NCI-H1930 (cell line): ENCODE results near the gene COL24A1.
A peak's percentile ranks its signal among the peaks of the same experiment; 100 is the strongest.
"Not testable (repeated sequence)": the region's sequence is repeated elsewhere in the genome, so short reads cannot be mapped to it uniquely, and the experiment has no call there.

Source experiments
- DNase-seq, 2 experiments: peaks; one replicate each; lab custom pipeline; 2025; lab: John Stamatoyannopoulos, UW

The COL24A1 gene

DNA sequence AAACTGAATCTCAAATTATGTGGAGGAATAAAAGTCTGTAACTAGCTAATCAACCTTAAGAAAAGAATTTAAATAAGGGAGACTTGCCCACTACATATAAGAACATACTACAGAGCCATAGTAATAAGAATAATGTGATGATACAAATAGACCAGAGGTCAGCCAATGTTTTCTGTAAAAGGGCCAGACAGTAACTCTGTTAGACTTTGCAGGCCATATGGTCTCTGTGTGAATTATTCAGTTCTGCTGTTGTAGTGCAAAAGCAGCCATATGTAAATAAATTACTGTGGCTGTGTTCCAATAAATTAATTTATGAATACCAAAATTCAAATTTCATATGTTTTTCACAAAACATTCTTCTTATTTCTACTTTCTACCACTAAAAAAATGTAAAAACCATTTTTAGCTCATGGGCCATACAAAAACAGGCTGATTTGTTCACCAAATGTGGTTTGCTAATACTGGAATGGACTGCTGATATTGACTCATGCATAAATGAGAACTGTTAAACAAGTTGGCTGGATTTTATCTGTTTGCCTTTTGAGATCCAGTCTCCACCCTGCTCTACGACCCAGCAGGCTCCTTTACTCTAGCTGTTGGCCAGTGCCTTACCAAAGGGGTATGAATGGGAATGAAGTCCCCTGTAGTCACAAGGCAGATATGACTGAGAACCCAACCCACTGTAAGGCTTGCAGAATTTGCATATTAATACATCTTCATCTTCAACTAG is 350.2 kb downstream of the COL24A1 start:
- no peak for DNase-seq

DNA sequence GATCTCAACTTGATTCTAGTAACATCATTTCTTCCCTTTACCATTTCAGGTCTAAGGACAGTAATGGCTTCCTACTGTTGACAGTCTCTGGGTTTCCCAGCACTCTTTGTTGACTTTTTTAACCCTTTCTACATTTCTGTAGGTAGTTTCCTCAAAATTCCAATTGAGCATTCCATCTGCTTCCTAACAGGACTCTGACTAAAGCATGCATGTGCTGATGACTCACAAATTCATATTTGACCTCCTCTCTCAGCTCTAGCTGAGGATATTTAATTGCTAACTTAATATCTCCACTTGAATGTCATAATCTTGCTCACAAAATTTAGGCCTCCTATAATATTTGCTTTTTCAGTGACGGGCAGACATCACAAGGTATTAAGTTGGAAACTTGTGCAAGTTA is 355.1 kb downstream of the COL24A1 start:
- DNase-seq = no peak

DNA sequence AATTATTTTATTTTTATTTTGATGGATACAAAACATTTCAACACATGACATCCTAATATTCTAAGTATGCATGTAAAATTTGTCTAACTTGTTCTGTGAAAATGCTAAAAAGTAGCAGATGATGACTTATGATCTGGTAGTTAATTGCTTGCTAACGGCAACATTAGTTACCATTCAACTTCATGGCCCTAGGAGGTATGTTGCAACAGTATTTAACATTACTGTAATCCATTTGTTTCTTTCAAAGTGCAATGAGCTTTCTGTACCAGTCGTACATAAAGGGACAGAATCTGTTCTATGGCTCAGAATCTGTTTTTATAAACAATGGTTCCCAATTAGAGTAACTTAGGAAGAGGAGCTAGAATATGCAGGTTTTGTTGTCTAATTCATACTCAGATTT is 356.8 kb downstream of the COL24A1 start:
- DNase-seq = no peak

DNA sequence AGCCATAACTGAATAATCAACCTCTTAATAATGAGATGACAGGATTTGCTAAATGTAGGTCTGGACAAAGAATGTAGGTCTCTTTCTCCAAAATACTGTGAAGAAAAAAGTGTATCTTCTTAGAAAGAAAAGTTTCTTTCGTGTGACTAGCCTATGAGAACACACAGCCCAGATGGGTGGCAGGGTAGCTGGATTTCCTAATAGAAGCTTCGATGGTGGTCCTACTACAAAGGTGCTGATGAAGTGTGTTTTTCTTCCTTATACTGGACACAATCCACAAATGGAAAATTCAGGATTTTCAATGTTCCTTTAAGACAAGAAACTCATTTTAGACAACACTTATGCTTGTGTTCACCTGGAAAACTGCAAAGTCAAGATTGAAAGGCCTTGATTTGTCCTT is 358.2 kb downstream of the COL24A1 start:
- DNase-seq = no peak

DNA sequence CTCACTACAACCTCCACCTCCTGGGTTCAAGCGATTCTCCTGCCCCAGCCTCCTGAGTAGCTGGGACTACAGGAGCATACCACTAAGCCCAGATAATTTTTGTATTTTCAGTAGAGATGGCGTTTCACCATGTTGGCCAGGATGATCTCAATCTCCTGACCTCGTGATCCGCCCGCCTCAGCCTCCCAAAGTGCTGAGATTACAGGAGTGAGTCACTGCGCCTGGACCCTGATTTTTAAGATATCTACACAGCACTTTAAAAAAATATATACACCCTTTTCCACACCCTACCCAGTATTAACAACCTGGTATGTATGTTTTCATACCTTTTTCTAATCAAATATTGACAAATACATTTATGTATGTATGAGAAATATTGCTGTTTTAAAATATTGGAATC is 379.6 kb downstream of the COL24A1 start:
- not testable (repeated sequence) for DNase-seq

DNA sequence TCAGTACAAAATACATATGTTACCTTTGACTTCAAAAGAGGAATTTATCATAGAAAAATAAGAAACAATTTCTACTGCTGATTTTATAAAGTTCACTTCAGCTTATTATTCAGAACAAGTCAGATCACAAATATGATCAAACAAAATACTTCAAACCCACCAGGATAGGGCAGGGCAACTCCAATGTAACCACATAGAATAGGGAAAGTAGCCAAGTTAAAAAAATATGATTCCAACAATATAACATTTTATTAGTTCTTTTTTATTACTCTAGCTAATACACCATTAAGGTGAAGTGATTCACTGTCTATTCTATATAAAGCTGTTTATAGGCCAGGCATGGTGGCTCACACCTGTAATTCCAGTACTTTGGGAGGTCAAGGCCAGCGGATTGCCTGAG is 393.8 kb downstream of the COL24A1 start:
- DNase-seq = no peak

DNA sequence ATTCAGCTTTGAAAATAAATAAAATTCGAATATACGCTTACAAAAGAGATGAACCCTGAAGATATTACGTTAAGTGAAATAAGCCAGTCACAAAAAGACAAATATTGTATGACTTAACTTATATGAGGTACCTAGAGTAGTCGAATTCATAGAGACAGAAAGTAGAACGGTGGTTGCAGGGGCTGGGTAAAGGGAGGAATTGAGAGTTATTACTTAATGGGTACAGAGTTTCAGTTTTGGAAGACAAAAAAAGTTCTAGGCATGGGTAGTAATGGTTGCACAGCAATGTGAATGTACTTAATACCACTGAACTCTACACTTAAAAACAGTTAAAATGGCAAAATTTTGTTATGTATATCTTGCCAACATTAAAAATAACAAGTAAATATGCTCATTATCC is 399.7 kb downstream of the COL24A1 start:
- DNase-seq = no peak

DNA sequence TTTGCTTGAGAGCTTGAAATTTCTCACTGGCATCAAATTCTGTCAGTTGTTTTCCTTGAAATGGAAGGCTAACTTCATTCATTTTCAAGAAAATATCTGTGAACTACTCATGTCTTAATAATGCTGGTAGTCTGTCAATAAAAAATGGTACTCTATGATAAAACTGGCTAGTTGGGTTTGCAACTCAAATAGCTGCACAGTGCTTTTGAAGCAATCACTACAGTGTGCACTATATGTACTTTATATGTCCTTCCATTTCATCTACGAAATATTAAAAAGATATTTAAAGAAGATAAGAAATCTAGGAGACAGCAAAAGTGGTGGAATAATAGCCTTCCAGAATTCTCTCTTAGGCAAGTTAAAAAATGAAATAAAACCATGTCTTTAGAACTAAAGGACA is 408.5 kb downstream of the COL24A1 start:
- DNase-seq = no peak

DNA sequence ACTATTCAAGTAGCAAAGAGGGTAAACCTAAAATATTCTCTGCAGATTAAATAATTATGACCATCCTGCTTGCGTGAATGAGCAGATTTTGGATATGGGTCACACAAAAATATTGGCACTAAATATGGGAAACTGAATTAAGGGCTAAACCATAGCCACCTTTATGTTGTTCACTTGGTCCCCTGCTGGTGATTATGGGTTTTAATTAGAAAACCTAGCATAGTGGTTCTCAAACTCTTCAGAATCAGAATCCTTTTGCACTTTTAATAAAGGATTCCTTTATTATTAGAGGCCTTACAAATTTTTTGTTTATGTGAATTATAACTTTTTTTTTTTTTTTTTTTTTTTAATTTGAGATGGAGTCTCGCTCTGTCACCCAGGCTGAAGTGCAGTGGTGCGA is 409.8 kb downstream of the COL24A1 start:
- DNase-seq = no peak

DNA sequence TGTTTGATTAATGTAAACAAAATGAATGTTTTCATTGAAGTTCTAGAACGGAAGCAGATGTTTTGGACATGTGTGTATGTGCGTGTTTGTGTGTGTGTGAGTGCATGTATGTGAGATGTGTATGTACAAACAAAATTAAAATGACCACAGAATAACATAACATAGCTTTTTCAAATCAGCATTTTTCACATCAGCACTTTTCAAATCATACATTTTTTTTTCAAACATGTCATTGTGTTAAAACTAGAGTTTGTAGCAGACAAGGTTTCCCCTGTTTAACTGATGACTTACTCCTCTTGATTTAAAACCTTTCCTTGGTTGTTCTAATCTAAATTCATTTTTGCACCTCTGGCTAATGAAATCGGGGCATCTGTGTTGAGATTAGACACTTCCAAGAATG is 412.8 kb downstream of the COL24A1 start:
- no peak for DNase-seq

DNA sequence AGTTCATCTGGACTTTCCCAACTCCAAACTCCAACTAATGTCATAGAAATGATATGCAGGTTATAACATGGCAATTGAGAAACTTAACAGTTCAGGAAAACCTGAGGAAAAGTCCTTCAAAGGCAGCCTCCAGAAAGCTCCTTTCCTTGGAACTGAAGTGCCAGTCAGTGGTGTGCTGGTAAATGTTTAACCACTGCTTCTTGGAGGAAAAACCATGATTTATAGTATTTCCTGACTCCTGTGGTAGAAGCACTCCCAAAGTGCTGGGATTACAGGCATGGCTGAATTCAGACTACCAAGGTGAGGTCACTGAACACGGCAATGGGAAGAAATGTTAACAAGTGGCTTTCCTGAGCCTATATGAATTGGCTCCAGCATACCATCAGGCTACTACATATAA is 421.6 kb downstream of the COL24A1 start:
- DNase-seq = no peak

DNA sequence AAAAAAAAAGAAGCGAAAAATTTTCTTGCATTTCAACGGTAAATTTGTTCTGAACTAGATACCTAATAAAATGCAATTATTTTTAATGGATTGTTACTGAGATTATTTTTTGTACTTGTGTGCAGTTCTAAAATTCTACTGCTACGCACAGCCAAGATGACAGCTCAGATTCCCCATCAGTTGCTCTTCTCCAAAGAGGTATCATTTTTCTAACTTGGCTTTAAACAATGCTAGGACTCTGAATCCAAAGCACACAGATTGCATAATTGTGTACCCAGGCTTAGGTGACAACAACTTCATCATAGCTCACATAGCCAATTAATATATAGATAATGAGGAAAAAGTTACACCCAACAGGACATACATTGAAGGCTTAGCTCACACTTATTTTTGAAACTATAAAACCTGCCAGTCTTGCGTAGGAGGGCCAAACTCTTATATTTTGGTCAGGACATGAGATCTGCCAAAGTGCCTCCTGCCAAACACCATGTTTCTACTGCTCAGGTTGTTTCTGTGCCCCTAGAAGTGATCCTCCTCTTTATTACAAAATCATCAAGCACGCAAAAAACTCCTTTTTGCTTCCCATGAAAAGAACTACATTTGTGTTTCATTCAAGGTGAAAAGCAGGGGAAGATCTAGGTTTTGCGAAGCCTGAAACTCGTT is 437.8 kb downstream of the COL24A1 start:
- no peak for DNase-seq

DNA sequence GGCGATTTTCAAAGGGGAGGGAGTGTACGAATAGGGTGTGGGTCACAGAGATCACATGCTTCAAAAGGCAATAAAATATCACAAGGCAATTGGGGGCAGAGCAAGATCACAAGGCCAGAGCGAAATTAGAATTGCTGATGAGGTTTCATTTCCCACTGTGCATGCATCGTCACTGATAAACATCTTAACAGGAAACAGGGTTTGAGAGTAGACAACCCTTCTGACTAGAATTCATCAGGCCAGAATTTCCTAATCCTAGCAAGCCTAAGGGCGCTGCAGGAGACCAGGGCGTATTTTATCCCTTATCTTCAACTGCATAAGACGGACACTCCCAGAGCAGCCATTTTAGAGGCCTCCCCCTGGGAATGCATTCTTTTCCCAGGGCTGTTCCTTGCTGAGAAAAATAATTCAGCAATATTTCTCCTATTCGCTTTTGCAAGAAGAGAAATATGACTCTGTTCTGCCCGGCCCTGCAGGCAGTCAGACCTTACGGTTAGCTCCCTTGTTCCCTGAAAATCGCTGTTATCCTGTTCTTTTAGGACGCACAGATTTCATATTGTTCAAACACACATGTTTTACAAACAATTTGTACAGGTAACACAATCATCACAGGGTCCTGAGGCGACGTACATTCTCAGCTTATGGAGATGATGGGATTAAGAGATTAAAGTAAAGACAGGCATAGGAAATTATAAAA is 442.0 kb downstream of the COL24A1 start:
- DNase-seq = not testable (repeated sequence)

DNA sequence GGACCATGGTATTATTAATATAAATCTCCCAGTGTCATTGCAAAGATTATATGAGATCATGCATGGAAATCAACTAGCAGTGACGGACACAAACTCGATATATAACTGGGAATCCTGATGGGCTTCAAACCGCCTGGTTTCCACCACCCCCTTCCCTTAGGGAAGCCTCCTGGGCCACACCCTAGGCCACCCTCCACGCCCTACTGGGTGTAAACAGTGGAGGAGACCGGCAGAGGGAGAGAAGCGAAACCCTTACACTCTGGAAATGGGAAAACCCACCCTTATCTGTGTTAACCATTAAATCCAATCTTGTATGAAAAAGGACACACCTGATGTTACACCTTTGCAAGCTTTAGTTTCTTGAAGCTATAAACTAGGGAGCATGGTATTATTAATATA is 447.7 kb downstream of the COL24A1 start:
- DNase-seq = no peak

DNA sequence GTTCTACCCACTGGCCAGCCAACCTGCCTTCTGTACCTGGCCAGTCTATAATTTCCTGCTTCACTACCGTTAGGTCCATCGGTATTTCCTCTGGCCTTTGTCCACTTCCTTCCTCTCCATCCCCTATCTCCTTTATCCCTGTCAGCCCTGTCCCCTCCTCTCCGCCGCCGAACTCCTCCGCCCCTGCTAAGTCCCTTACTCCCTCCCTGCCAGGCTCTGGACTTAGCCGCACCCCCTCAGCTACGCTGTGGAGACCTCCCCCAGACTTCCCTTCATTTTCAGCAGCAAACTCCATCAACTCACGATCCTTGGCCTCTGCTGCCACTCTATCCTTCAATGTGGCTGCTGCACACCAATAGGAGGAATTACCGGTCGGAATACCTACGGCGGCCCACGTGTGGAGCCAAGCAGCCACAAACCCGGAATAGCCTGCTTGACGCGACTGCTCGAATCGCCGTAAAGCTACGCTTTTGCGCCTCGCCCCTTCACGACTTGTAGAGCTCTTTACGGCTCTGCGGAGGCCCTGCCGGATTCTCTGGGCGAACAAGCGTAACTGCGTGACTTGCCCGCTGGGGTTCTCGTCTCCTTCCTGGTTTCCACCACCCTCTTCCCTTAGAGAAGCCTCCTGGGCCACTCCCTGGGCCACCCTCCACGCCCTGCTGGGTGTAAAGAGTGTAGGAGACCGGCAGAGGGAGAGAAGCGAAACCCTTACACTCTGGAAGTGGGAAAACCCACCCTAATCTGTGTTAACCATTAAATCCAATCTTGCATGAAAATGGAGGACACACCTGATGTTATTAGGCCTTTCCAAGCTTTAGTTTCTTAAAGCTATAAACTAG is 448.4 kb downstream of the COL24A1 start, which contains the start of gene ZNHIT6:
ZNHIT6 (minus strand) TSS at position 444 of the 839 bp plus-strand sequence; CDS start at position 295, 149 bp downstream.
- DNase-seq = peak; percentile 89

DNA sequence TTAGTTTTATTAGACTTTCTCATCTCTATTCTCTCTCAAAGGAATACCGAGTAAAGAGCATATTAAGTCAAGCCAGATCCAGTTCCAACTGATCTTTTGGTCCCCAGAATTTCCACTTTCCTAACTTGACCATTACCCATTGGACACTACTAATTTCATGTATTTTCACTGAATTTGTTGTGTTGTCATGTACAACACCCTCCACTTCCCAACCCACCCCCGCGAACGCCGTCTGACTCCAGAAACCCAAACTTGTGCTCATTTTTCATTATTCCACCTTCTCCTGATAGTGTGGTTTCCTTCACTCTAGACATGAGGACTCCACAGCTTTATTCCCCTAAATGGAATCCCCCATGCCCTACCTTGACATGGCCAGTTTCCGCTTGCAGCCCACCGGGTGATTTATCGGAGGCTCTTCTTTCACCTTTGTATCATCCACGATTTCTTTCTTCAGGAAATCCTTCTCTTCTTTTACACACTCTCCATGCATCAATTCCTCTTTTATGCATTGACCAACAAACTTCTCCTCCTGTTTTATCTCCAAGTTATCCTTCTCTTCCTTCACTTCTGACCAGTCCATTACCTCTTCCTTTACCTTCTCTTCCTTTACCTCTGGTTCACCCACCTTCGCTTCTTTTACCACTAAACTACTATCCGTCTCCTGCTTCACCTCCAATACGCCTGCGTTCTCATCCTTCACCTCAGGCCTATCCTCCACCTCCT is 449.1 kb downstream of the COL24A1 start:
- DNase-seq = no peak

DNA sequence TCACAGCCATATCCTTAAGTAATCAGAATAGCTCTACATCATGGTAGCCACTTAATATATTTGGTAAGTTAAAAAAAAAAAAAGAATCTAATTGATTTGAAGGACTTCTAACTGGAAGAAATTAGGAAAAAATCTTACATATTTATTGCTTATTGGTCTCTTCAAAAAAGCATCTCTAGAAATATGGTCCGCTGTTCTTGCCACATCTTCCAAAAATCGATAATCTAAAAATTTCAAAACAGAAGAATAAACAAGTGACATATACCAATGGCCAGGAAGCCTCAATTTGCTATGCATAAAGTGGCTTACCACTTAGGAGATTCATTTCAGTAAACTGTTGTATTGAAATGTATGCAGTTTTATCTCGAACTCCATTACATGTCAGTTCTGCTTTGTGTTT is 450.6 kb downstream of the COL24A1 start:
- no peak for DNase-seq

DNA sequence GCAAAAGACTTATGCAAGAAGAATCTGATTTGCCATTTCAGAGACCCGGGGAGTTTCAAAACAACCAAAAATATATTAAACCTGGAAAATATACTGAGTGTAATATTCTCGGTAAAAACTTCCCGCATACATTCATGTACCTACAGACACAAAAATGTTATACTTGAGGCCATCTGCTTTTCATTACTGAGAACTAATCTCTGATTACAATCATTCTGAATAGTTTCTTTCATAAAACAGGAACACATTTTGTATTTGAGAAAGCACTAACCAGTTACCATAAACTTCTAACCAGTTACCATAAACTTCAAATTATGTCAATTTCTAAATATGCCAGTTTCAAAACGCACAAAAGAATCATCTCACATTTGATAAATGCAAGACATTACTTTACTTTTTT is 456.1 kb downstream of the COL24A1 start:
- no peak for DNase-seq

DNA sequence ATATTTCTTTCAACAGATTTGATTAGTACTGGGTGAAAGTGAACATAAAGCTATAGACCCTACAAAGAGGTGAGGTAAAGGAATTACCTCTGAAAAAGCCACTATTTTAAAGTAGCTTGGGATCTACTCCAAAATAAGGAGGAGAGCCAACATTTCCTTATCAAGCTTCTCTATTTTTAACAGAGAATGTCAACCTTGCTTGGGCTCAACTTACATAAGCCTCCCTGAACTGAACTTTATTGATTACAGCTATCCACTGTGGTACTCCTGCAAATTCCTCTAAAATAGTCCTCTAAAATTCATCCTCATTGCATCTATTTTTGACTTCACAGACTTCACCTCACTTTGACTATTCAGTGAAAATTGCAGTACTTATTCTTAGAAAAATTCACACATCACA is 458.7 kb downstream of the COL24A1 start:
- DNase-seq = no peak

DNA sequence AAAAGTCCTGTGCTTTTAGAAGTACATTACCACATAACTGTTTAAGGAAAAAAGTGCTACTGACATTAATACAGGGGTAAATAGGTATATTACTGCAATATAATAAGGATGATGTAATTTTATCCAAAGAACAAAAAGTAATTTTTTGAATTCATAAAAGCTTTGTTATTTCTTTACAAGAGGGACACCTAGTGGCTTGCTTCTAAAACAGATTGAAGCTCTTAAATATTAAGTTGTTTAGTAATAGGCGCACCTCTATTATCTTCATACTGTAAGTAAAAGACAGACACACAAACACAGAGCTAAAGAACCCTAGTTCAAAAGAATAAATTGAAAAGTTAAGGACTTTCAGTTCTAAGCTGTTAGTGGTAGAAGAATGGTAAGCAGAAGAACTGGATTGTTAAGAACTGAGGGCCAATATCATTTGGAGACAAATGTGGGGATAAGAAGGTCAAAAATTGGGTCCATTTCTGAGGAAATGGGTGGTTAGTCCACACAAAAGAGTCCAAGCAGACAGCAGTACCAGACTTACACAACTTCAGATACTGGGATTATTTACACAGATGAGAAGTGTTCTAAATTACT is 463.8 kb downstream of the COL24A1 start:
- no peak for DNase-seq

DNA sequence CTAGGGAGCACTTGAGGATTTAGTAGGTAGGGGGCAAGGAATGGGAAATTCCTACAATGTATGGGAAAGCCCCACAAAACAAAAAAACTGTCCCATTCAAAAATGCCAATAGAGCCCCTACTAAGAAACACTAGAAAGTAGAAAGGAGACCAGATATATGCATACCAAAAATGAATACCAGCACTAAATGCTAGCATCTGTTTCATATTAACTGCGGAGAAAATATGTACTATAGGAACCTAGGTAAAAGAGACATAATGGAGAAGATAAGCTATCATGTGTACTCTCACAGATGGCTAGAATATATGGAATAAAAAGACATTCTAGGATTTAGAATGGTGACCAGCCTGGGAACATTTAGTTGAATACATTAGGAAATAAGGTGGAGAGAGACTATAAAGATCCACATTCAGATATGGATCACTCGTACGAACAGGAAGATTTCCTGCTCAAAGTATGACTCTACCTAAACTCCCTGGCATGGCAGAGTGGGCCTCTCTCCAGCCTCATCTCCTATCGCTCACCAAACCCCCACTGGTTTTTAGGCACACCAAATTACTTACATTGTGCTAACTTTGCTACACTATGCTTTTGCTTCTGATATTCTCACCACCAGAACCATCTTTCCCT is 466.7 kb downstream of the COL24A1 start:
- no peak for DNase-seq
